ENCODE measurements around the gene CIRBP. TPM values are rescaled to one million over a fixed set of nuclear protein-coding genes. Genes with fewer than 3 reads are reported as not detected.

The CIRBP gene
- total and polyA plus RNA-seq, 2 of the 13 experiments (the other 11 are each of a cell fraction or from before 2014, with no cell fraction given) = 133 to 140 TPM

DNA sequence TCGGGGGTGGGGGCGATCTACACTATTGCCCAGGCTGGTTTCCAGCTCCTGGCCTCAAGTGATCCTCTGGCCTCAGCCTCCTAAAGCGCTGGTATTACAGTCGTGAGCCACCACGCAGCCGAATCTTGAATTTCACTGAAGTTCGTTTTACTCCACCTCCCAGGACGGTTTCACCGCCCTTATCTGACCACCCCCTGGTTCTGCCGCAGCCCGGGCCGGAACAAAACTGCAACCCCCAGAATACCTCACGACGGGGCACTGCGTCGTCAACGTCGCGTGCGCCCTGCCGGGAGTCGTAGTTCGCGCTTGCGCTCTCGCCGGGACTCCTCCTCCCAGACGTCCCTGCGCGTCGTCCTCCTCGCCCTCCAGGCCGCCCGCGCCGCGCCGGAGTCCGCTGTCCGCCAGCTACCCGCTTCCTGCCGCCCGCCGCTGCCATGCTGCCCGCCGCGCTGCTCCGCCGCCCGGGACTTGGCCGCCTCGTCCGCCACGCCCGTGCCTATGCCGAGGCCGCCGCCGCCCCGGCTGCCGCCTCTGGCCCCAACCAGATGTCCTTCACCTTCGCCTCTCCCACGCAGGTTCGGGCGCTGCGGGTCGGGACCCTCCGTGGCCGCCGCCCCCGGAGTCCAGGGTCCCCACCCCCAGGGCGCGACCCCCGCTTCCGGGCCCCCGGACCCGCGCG lies 27.6 kb upstream of the CIRBP start, which contains the start of gene ATP5F1D (continued):
- peak; percentile 90 for TF ChIP-seq HNRNPLL (IDR thresholded peaks at IDR 0.05; ENCODE audit: low read depth, low read length, poor library complexity, severe bottlenecking)
- TF ChIP-seq SRSF1 (optimal IDR thresholded peaks at IDR 0.05; ENCODE audit: low read depth, low read length) = no peak
- no peak for TF ChIP-seq ZNF598 (CRISPR knock-in tag; IDR thresholded peaks at IDR 0.05; ENCODE audit: borderline replicate concordance)
- TF ChIP-seq SIX4 (CRISPR knock-in tag; IDR thresholded peaks at IDR 0.05) = 0 out of 2 replicates have a peak, but pooled peaks have one; percentile 15
- peak; percentile 73 for TF ChIP-seq ZFX (CRISPR knock-in tag; IDR thresholded peaks at IDR 0.05; ENCODE audit: low read depth)

GRCh38 chr19:1243768-1244692 lies 25.1 kb upstream of the CIRBP start:
- no peak overlapping the region for H2AFZ ChIP-seq (ENCODE audit: low read length)
- H4K20me1 ChIP-seq (ENCODE audit: insufficient read depth, low read length) = no peaks in the 10 kb centered on the region
- peak overlapping the region; percentile 81 for H3K4me2 ChIP-seq (ENCODE audit: low read depth, low read length)
- peak overlapping the region; percentile 96 for H3K27ac ChIP-seq (ENCODE audit: extremely low read length, insufficient read depth, low read length)
- FAIRE-seq = no peak
- ATAC-seq = peak; percentile 44
- peak; percentile 81 for DNase-seq (ENCODE audit: low spot score)
- intact Hi-C loops (cut with micrococcal nuclease; ENCODE audit: unreplicated experiment) = loop anchor here (1.0 kb wide), 1 partner anchor 25 kb away; the partner anchor contains the start of gene CIRBP
- 44% methylated on average over 6 of the region's 33 CpGs for WGBS (ENCODE audit: low lambda C conversion rate)
- peak overlapping the region; percentile 73 for H3K9ac ChIP-seq (ENCODE audit: insufficient read depth, low read depth, low read length)
- BruUV-seq (replicated peaks) = no TSS peak
- POLR2A ChIA-PET = interaction anchor here (0.7 to 10.1 kb wide), 16 partner anchors 9 to 146 kb away, joined by 3 to 469 read pairs (median 5); partner anchors contain the start of genes CIRBP, FAM174C and GPX4
- H3K27me3 ChIP-seq (ENCODE audit: control insufficient read depth in 1 of 2, insufficient read depth in 2 of 2, low read length in 2 of 2) = no peaks in the 10 kb centered on the region
- H3K9me3 ChIP-seq (ENCODE audit: low read length) = no peaks in the 10 kb centered on the region
- peaks cover 74% of the 10 kb centered on the region for H3K4me1 ChIP-seq (ENCODE audit: insufficient read depth, low read length)
- no peaks in the 10 kb centered on the region for H3K36me3 ChIP-seq (replicated peaks in 1 of 2; ENCODE audit: control insufficient read depth in 1 of 2, insufficient read depth in 2 of 2, low read length in 2 of 2)
- CTCF ChIA-PET (ENCODE audit: low intra/inter-chr PET ratio, low total read pairs) = interaction anchor here (1.4 to 3.3 kb wide), 2 partner anchors 23 to 35 kb away, joined by 6 to 60 read pairs; no protein-coding TSS in a partner anchor
- H3K79me2 ChIP-seq (ENCODE audit: insufficient read depth, low read length) = peaks cover 22% of the 10 kb centered on the region
- in situ Hi-C loops (cut with HindIII; ENCODE audit: extremely low pct_ligation_motif_present, low pct_unique_long_range_greater_than_20kb) = loop anchor here (5.0 kb wide), 1 partner anchor 33 kb away; the partner anchor contains the start of gene FAM174C
- peak overlapping the region; percentile 52 to 90 (median 80) for H3K4me3 ChIP-seq (replicated peaks in 1 of 3; ENCODE audit: insufficient read depth in 1 of 3, low read depth in 2 of 3, low read length in 3 of 3)
- TF ChIP-seq ZNF263 (CRISPR knock-in tag; IDR thresholded peaks at IDR 0.05) (0 out of 2 replicates have a peak, but pooled peaks have one; percentile 38), JUND (CRISPR knock-in tag; IDR thresholded peaks at IDR 0.05) (peak; percentile 7; the same call in 1 of the 2 replicates), XRCC5 (optimal IDR thresholded peaks at IDR 0.05; ENCODE audit: low read length) (peak; percentile 84), ZFP91 (CRISPR knock-in tag; IDR thresholded peaks at IDR 0.05; ENCODE audit: borderline replicate concordance) (no peak), TFDP2 (CRISPR knock-in tag; IDR thresholded peaks at IDR 0.05) (no peak), ZNF34 (CRISPR knock-in tag; IDR thresholded peaks at IDR 0.05; ENCODE audit: borderline replicate concordance) (0 out of 2 replicates have a peak, but pooled peaks have one; percentile 48), HES4 (CRISPR knock-in tag; IDR thresholded peaks at IDR 0.05; ENCODE audit: borderline replicate concordance) (0 out of 2 replicates have a peak, but pooled peaks have one; percentile 25), MYPOP (CRISPR knock-in tag; IDR thresholded peaks at IDR 0.05) (peak; percentile 21; the same call in 1 of the 2 replicates), ZNF383 (CRISPR knock-in tag; IDR thresholded peaks at IDR 0.05; ENCODE audit: borderline replicate concordance) (0 out of 2 replicates have a peak, but pooled peaks have one; percentile 70), SMAD1 (CRISPR knock-in tag; IDR thresholded peaks at IDR 0.05; ENCODE audit: borderline replicate concordance, low read depth) (no peak)

All from HepG2 (cell line).